ENCODE measurements around the gene FOLR1.
"Not testable (repeated sequence)": the region's sequence is repeated elsewhere in the genome, so short reads cannot be mapped to it uniquely, and the experiment has no call there.

FOLR1 gene

GRCh38 chr11:72191961-72192381 is at the start of gene FOLR1:
TSS of gene FOLR1 (plus strand) at chr11:72192140. CDS start at chr11:72192174, 34 bp downstream.
- DNase-seq: no peak

- not testable (repeated sequence) for DNase-seq
These were observed 49.4 kb upstream of the FOLR1 start for GRCh38 chr11:72142543-72142942.

- no peak for DNase-seq
These were observed 47.0 kb upstream of the FOLR1 start for GRCh38 chr11:72144807-72145565.

GRCh38 chr11:72146625-72147024 is 45.3 kb upstream of the FOLR1 start:
- no peak for DNase-seq

GRCh38 chr11:72150882-72151281 is 41.1 kb upstream of the FOLR1 start:
- no peak for DNase-seq

GRCh38 chr11:72153874-72154273 is 38.1 kb upstream of the FOLR1 start:
- DNase-seq: not testable (repeated sequence)

- no peak for DNase-seq
These were observed 37.1 kb upstream of the FOLR1 start for GRCh38 chr11:72154816-72155215.

- DNase-seq: no peak
These were observed 36.2 kb upstream of the FOLR1 start for GRCh38 chr11:72155751-72156150.

GRCh38 chr11:72157131-72157530 is 34.8 kb upstream of the FOLR1 start:
- no peak for DNase-seq

- DNase-seq: no peak
These were observed 31.6 kb upstream of the FOLR1 start for GRCh38 chr11:72160319-72160718.

- no peak for DNase-seq
These were observed 28.9 kb upstream of the FOLR1 start for GRCh38 chr11:72162891-72163492.

GRCh38 chr11:72164187-72164586 is 27.8 kb upstream of the FOLR1 start:
- not testable (repeated sequence) for DNase-seq

- DNase-seq: not testable (repeated sequence)
These were observed 22.8 kb upstream of the FOLR1 start for GRCh38 chr11:72169046-72169555.

GRCh38 chr11:72169754-72170153 is 22.2 kb upstream of the FOLR1 start:
- DNase-seq: not testable (repeated sequence)

GRCh38 chr11:72172043-72172442 is 19.9 kb upstream of the FOLR1 start:
- DNase-seq: not testable (repeated sequence)

- no peak for DNase-seq
These were observed 18.6 kb upstream of the FOLR1 start for GRCh38 chr11:72173291-72173690.

- DNase-seq: no peak
These were observed 17.5 kb upstream of the FOLR1 start for GRCh38 chr11:72174302-72175070.

- no peak for DNase-seq
These were observed 14.3 kb upstream of the FOLR1 start for GRCh38 chr11:72177656-72178055.

GRCh38 chr11:72179049-72179803 is 12.7 kb upstream of the FOLR1 start:
- no peak for DNase-seq

GRCh38 chr11:72179804-72180396 is 12.0 kb upstream of the FOLR1 start:
- no peak for DNase-seq

- DNase-seq: not testable (repeated sequence)
These were observed 10.9 kb upstream of the FOLR1 start for GRCh38 chr11:72180892-72181552.

- DNase-seq: not testable (repeated sequence)
These were observed 10.4 kb upstream of the FOLR1 start for GRCh38 chr11:72181553-72181958.

All from retina (tissue), 1 donor.